Neural progenitor cell (in vitro differentiated cells): ENCODE data around the gene FSTL4. TPM values are rescaled to one million over a fixed set of nuclear protein-coding genes. Genes with fewer than 3 reads are reported as not detected.

Experiments
- DNase-seq: peaks from one replicate; pipeline ENCODE4 v3.0.0-alpha.2; 2016; ENCODE audit warnings: low spot score
- H2AFZ ChIP-seq: fragments of 200-600 bp; sonication (generic); replicated peaks from 2 replicates; pipeline ENCODE4 v1.6.1; 2016; ENCODE audit warnings: antibody characterized with exemption
- H3F3A ChIP-seq: fragments of 200-600 bp; sonication (generic); 2 replicates; pipeline ENCODE4 v1.6.1; 2016; ENCODE audit warnings: antibody characterized with exemption, low read depth
- H3K27ac ChIP-seq: fragments of 200-600 bp; sonication (generic); 2 replicates; pipeline ENCODE4 v1.5.1; 2016; ENCODE audit warnings: mild to moderate bottlenecking
- H3K27me3 ChIP-seq: fragments of 200-600 bp; sonication (generic); 2 replicates; pipeline ENCODE4 v1.6.1; 2016; ENCODE audit warnings: mild to moderate bottlenecking, moderate library complexity
- H3K36me3 ChIP-seq: fragments of 200-600 bp; sonication (generic); 2 replicates; pipeline ENCODE4 v1.5.1; 2016
- H3K4me1 ChIP-seq: fragments of 200-600 bp; sonication (generic); 2 replicates; pipeline ENCODE4 v1.6.1; 2016; ENCODE audit warnings: mixed run types
- H3K4me2 ChIP-seq: fragments of 200-600 bp; sonication (generic); 2 replicates; pipeline ENCODE4 v1.6.1; 2016
- H3K4me3 ChIP-seq: fragments of 200-600 bp; sonication (generic); 2 replicates; pipeline ENCODE4 v1.5.1; 2016
- H3K79me2 ChIP-seq: fragments of 200-600 bp; sonication (generic); 2 replicates; pipeline ENCODE4 v1.6.1; 2016; ENCODE audit warnings: low read depth
- H3K9ac ChIP-seq: fragments of 200-600 bp; sonication (generic); 2 replicates; pipeline ENCODE4 v1.6.1; 2016
- H3K9me3 ChIP-seq: fragments of 200-600 bp; sonication (generic); 2 replicates; pipeline ENCODE4 v1.5.1; 2016; ENCODE audit warnings: low read depth
- H4K20me1 ChIP-seq: fragments of 200-600 bp; sonication (generic); 2 replicates; pipeline ENCODE4 v1.6.1; 2016; ENCODE audit warnings: low read depth
- H3K27ac Mint-ChIP-seq: 3 replicates; pipeline ENCODE4 v1.8.0; 2021; ENCODE audit warnings: mixed read lengths
- H3K27me3 Mint-ChIP-seq: 2 replicates; pipeline ENCODE4 v1.8.0; 2022; ENCODE audit warnings: low read depth, mild to moderate bottlenecking, inconsistent platforms, moderate library complexity, mixed read lengths; ENCODE audit not compliant: insufficient read depth
- H3K36me3 Mint-ChIP-seq: 3 replicates; pipeline ENCODE4 v1.8.0; 2021; ENCODE audit warnings: mixed read lengths
- H3K4me1 Mint-ChIP-seq: 3 replicates; pipeline ENCODE4 v1.8.0; 2021; ENCODE audit warnings: mixed read lengths
- H3K4me3 Mint-ChIP-seq: 3 replicates; pipeline ENCODE4 v1.8.0; 2021; ENCODE audit warnings: mild to moderate bottlenecking, moderate library complexity, mixed read lengths
- H3K9me3 Mint-ChIP-seq: 3 replicates; pipeline ENCODE4 v1.8.0; 2020; ENCODE audit warnings: mixed read lengths
- CTCF ChIP-seq: fragments of 200-600 bp; sonication (generic); IDR thresholded peaks from 2 replicates; pipeline ENCODE4 v1.5.1; 2017; ENCODE audit warnings: antibody characterized with exemption, mild to moderate bottlenecking
- EZH2 ChIP-seq: fragments of 200-600 bp; sonication (generic); IDR thresholded peaks from 2 replicates; pipeline ENCODE4 v1.6.1; 2017; ENCODE audit warnings: antibody characterized with exemption, mild to moderate bottlenecking, moderate library complexity
- EZH2phosphoT487 ChIP-seq: fragments of 200-600 bp; sonication (generic); IDR thresholded peaks from 2 replicates; pipeline ENCODE4 v1.6.1; 2017; ENCODE audit warnings: antibody characterized with exemption
- total RNA-seq: library from RNA; depleted of rRNA; stranded (reverse); fragments of >200 nt; gene quantifications from 2 replicates; pipeline ENCODE4 v1.2.3, GENCODE V29; 2015; ENCODE audit warnings: low replicate concordance

Gene FSTL4
- total RNA-seq, 1 donor from 2014 or later = 0.95 TPM

GRCh38 chr5:133383580-133383939, 228.8 kb downstream of the FSTL4 start:
- Histone ChIP-seq H3K27me3 (no peaks in the 10 kb centered on the region), H4K20me1 (no peaks in the 10 kb centered on the region), H3K4me3 (no peak overlapping the region), H3K79me2 (no peaks in the 10 kb centered on the region), H3K4me2 (peak overlapping the region; percentile 64), H2AFZ (no peak overlapping the region), H3K4me1 (peaks cover 15% of the 10 kb centered on the region), H3F3A (peaks cover 14% of the 10 kb centered on the region), H3K36me3 (peaks cover 1% of the 10 kb centered on the region), H3K9ac (no peak overlapping the region), H3K9me3 (peaks cover 5% of the 10 kb centered on the region), H3K27ac (no peak overlapping the region)
- H3K4me3 Mint-ChIP-seq = no peak overlapping the region
- H3K4me1 Mint-ChIP-seq = peaks cover 26% of the 10 kb centered on the region
- DNase-seq = peak; percentile 63
- TF ChIP-seq EZH2 (no peak), EZH2phosphoT487 (no peak), CTCF (no peak)
- H3K36me3 Mint-ChIP-seq = no peaks in the 10 kb centered on the region
- H3K9me3 Mint-ChIP-seq = peaks cover 5% of the 10 kb centered on the region
- peak overlapping the region; percentile 78 for H3K27ac Mint-ChIP-seq
- H3K27me3 Mint-ChIP-seq = peaks cover 3% of the 10 kb centered on the region

GRCh38 chr5:133382661-133383579, 229.4 kb downstream of the FSTL4 start:
- Mint-ChIP-seq H3K36me3 (no peaks in the 10 kb centered on the region), H3K9me3 (peaks cover 10% of the 10 kb centered on the region), H3K27ac (peak overlapping the region; percentile 78), H3K27me3 (peaks cover 3% of the 10 kb centered on the region), H3K4me3 (no peak overlapping the region), H3K4me1 (peaks cover 26% of the 10 kb centered on the region)
- no peaks in the 10 kb centered on the region for H3K27me3 ChIP-seq
- DNase-seq = no peak
- no peak overlapping the region for H3K4me3 ChIP-seq
- H3K4me1 ChIP-seq = peaks cover 15% of the 10 kb centered on the region
- H3K79me2 ChIP-seq = no peaks in the 10 kb centered on the region
- H3K9me3 ChIP-seq = peaks cover 11% of the 10 kb centered on the region
- TF ChIP-seq CTCF (no peak), EZH2 (no peak), EZH2phosphoT487 (no peak)
- H3K4me2 ChIP-seq = peak overlapping the region; percentile 64
- H3K27ac ChIP-seq = no peak overlapping the region
- no peak overlapping the region for H2AFZ ChIP-seq
- no peaks in the 10 kb centered on the region for H4K20me1 ChIP-seq
- peaks cover 7% of the 10 kb centered on the region for H3K36me3 ChIP-seq
- H3K9ac ChIP-seq = no peak overlapping the region
- H3F3A ChIP-seq = peaks cover 15% of the 10 kb centered on the region

- Histone ChIP-seq H3K9me3 (peaks cover 20% of the 10 kb centered on the region), H4K20me1 (no peaks in the 10 kb centered on the region), H3K9ac (no peak overlapping the region), H3K27ac (no peak overlapping the region), H3K4me1 (peaks cover 15% of the 10 kb centered on the region), H3K4me3 (no peak overlapping the region), H3F3A (peaks cover 18% of the 10 kb centered on the region), H3K27me3 (no peaks in the 10 kb centered on the region), H2AFZ (no peak overlapping the region), H3K36me3 (peaks cover 8% of the 10 kb centered on the region), H3K4me2 (no peak overlapping the region), H3K79me2 (no peaks in the 10 kb centered on the region)
- no peak for DNase-seq
- no peak for TF ChIP-seq EZH2phosphoT487
- TF ChIP-seq CTCF = no peak
- no peak for TF ChIP-seq EZH2
- Mint-ChIP-seq H3K4me3 (no peak overlapping the region), H3K4me1 (peaks cover 26% of the 10 kb centered on the region), H3K27ac (no peak overlapping the region), H3K9me3 (peaks cover 21% of the 10 kb centered on the region), H3K36me3 (peaks cover 3% of the 10 kb centered on the region), H3K27me3 (peaks cover 6% of the 10 kb centered on the region)
Measured at GRCh38 chr5:133381571-133382365, 230.6 kb downstream of the FSTL4 start.
